ENCODE data around the gene GNL3.

DNA sequence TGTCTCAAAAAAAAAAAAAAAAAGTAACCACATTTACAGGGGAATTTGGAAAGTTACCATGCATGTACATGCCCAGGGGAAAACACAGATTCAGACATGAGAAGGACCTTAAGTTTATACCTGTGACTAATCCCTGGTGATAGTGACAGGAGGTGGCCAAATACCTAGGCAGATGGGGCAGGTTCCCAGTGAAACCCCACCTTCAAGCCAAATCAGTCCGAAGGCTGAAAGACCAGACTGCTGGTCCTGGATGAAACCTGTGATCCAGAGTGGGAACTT lies 35.8 kb downstream of the GNL3 start:
- no peak for TF ChIP-seq BHLHE40 (IDR thresholded peaks at IDR 0.05; ENCODE audit: borderline replicate concordance)
- TF ChIP-seq FOXM1 (IDR thresholded peaks at IDR 0.05; ENCODE audit: borderline replicate concordance): no peak
- TF ChIP-seq TARDBP (IDR thresholded peaks at IDR 0.05): no peak
- TF ChIP-seq FOXK2 (IDR thresholded peaks at IDR 0.05): no peak

Measured in HEK293T (cell line).